Measurements from ENCODE around the gene PTPN4. TPM values are rescaled to one million over a fixed set of nuclear protein-coding genes. Genes with fewer than 3 reads are reported as not detected.
A peak's percentile ranks its signal among the peaks of the same experiment; 100 is the strongest.

Gene PTPN4
- total and polyA plus RNA-seq, 9 of the 15 experiments (the other 6 are each of a cell fraction or from before 2014, with no cell fraction given): 5.0 to 32.8 (median 27.3) TPM

DNA sequence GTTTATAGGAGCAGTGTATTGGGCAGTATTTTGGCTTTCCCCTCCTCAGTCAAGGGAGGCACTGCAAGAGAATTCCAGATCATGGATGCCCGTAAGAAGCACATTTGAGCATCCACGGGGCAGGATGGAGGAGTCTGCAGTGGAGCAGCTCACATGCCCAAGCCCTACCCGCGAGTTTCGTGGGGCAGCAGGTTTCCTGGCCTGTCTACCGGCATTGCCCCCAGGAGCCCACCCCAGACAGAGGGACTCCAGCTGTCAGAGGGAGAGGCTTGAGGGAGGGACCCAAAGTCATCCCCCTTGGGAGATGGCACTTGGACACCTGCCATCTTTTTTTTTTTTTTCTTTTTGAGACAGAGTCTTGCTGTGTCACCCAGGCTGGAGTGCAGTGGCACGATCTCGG lies 49.4 kb upstream of the PTPN4 start:
- intact Hi-C loops (cut with micrococcal nuclease) (no loop called here), in situ Hi-C loops (cut with MboI) (no loop called here)
- H4K20me1 ChIP-seq (replicated peaks; ENCODE audit: control insufficient read depth, insufficient read depth, low read length): no peaks in the 10 kb centered on the region
- FAIRE-seq (no peak), DNase-seq (ENCODE audit: extremely low read depth in 1 of 4, low spot score in 3 of 4) (no peak), ATAC-seq (no peak)
- H3K79me2 ChIP-seq (ENCODE audit: control insufficient read depth, insufficient read depth, low read length): no peaks in the 10 kb centered on the region
- H3K4me3 ChIP-seq: no peak overlapping the region
- H3K9me1 ChIP-seq (ENCODE audit: control insufficient read depth, insufficient read depth, low read length): no peaks in the 10 kb centered on the region
- no peak overlapping the region for H2AFZ ChIP-seq (ENCODE audit: low read depth, low read length)
- WGBS (ENCODE audit: insufficient coverage, low coverage, missing lambda C conversion rate): 8% methylated on average over 6 of the region's 8 CpGs
- no peak overlapping the region for H3K27ac ChIP-seq (ENCODE audit: extremely low read depth, low read depth, low read length)
- H3K27me3 ChIP-seq (ENCODE audit: control insufficient read depth in 2 of 2, insufficient read depth in 2 of 2, low read length in 2 of 2): peaks cover 34 to 43% of the 10 kb centered on the region in 2 experiments
- TF ChIP-seq C11orf30 (IDR thresholded peaks at IDR 0.05; ENCODE audit: low read depth) (0 out of 2 replicates have a peak, but pooled peaks have one; percentile 8), ESRRA (IDR thresholded peaks at IDR 0.05; ENCODE audit: borderline replicate concordance, low read depth) (no peak), NFIC (IDR thresholded peaks at IDR 0.05) (peak; percentile 40), EWSR1 (IDR thresholded peaks at IDR 0.05; ENCODE audit: borderline replicate concordance, low read depth, partially characterized antibody) (no peak)
- H3K4me2 ChIP-seq (ENCODE audit: insufficient read depth, low read length): no peak overlapping the region; the same call in 1 of the 2 replicates
- no TSS peak for BruUV-seq (replicated peaks)
- no peaks in the 10 kb centered on the region; a peak in 2 of 5 replicates for H3K4me1 ChIP-seq (replicated peaks in 1 of 2; ENCODE audit: control insufficient read depth in 2 of 2, insufficient read depth in 2 of 2, low read length in 2 of 2)
- no peaks in the 10 kb centered on the region for H3K36me3 ChIP-seq (ENCODE audit: control insufficient read depth, insufficient read depth, low read length)
- no peak overlapping the region; a peak in 1 of 4 replicates for H3K9ac ChIP-seq (ENCODE audit: insufficient read depth in 1 of 2, low read depth in 2 of 2, low read length in 2 of 2)
- POLR2A ChIA-PET: interaction anchor here (0.6 kb wide), 1 partner anchor 11 kb away, joined by 3 read pairs; no protein-coding TSS in a partner anchor
- H3K9me3 ChIP-seq (replicated peaks; ENCODE audit: control insufficient read depth, insufficient read depth, low read depth, low read length): peaks cover under 1% of the 10 kb centered on the region; the same call in 1 of the 2 replicates
- CTCF ChIA-PET (ENCODE audit: low intra/inter-chr PET ratio): no interaction called here

DNA sequence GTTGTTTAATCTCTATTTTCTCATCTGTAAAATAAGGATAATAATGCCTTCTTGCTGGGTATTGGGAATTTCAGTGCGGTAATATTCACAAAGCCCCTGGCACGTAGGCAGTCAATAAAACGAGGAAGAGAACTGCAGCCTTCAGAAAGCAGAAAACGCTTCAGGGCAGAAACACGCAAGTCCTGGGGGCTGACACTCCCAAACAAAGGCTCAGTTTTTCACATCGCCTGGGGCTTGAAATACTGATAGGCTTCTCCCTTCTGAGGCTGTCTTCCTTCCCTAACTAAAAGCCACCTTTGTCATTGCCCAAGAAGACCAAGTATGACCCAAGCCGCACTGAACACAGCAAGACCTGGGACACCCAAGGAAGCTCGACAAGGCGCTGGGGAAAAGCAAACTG lies 48.4 kb upstream of the PTPN4 start:
- H3K27ac ChIP-seq (ENCODE audit: extremely low read depth, low read depth, low read length): no peak overlapping the region
- ATAC-seq (no peak), FAIRE-seq (no peak), DNase-seq (ENCODE audit: extremely low read depth in 1 of 4, low spot score in 3 of 4) (no peak)
- H3K4me2 ChIP-seq (ENCODE audit: insufficient read depth, low read length): no peak overlapping the region
- no peak overlapping the region for H3K9ac ChIP-seq (ENCODE audit: insufficient read depth in 1 of 2, low read depth in 2 of 2, low read length in 2 of 2)
- no peaks in the 10 kb centered on the region for H3K9me3 ChIP-seq (replicated peaks; ENCODE audit: control insufficient read depth, insufficient read depth, low read depth, low read length)
- CTCF ChIA-PET (ENCODE audit: low intra/inter-chr PET ratio): interaction anchor here (0.6 kb wide), 1 partner anchor 1170 kb away, joined by 3 read pairs; no protein-coding TSS in a partner anchor
- H3K27me3 ChIP-seq (ENCODE audit: control insufficient read depth in 2 of 2, insufficient read depth in 2 of 2, low read length in 2 of 2): peaks cover 45 to 54% of the 10 kb centered on the region in 2 experiments
- H3K4me1 ChIP-seq (replicated peaks in 1 of 2; ENCODE audit: control insufficient read depth in 2 of 2, insufficient read depth in 2 of 2, low read length in 2 of 2): no peaks in the 10 kb centered on the region; a peak in 2 of 5 replicates
- H3K79me2 ChIP-seq (ENCODE audit: control insufficient read depth, insufficient read depth, low read length): no peaks in the 10 kb centered on the region
- no peaks in the 10 kb centered on the region for H4K20me1 ChIP-seq (replicated peaks; ENCODE audit: control insufficient read depth, insufficient read depth, low read length)
- H3K36me3 ChIP-seq (ENCODE audit: control insufficient read depth, insufficient read depth, low read length): no peaks in the 10 kb centered on the region
- intact Hi-C loops (cut with micrococcal nuclease) (no loop called here), in situ Hi-C loops (cut with MboI) (no loop called here)
- 5% methylated on average over 9 of the region's 9 CpGs for WGBS (ENCODE audit: insufficient coverage, low coverage, missing lambda C conversion rate)
- no peaks in the 10 kb centered on the region for H3K9me1 ChIP-seq (ENCODE audit: control insufficient read depth, insufficient read depth, low read length)
- H2AFZ ChIP-seq (ENCODE audit: low read depth, low read length): no peak overlapping the region
- POLR2A ChIA-PET: no interaction called here
- no TSS peak for BruUV-seq (replicated peaks)
- no peak overlapping the region for H3K4me3 ChIP-seq
- TF ChIP-seq ZNF197 (CRISPR knock-in tag; IDR thresholded peaks at IDR 0.05; ENCODE audit: low read depth) (no peak), TCF7 (IDR thresholded peaks at IDR 0.05; ENCODE audit: borderline replicate concordance) (no peak), TAL1 (IDR thresholded peaks at IDR 0.05) (no peak), STAG1 (CRISPR knock-in tag; IDR thresholded peaks at IDR 0.05; ENCODE audit: borderline replicate concordance) (no peak), ZNF589 (CRISPR knock-in tag; IDR thresholded peaks at IDR 0.05; ENCODE audit: low read depth) (no peak), STAT5B (CRISPR knock-in tag; IDR thresholded peaks at IDR 0.05) (no peak), DIDO1 (tag; IDR thresholded peaks at IDR 0.05; ENCODE audit: low read depth) (no peak), ZNF212 (CRISPR knock-in tag; IDR thresholded peaks at IDR 0.05) (no peak), MBD2 (IDR thresholded peaks at IDR 0.05; ENCODE audit: borderline replicate concordance, low read depth) (no peak), ZSCAN29 (IDR thresholded peaks at IDR 0.05) (no peak), ZNF253 (CRISPR knock-in tag; conservative IDR thresholded peaks at IDR 0.05) (no peak), FOXJ2 (tag; IDR thresholded peaks at IDR 0.05) (no peak)
- TF ChIP-seq, protein P1, sequence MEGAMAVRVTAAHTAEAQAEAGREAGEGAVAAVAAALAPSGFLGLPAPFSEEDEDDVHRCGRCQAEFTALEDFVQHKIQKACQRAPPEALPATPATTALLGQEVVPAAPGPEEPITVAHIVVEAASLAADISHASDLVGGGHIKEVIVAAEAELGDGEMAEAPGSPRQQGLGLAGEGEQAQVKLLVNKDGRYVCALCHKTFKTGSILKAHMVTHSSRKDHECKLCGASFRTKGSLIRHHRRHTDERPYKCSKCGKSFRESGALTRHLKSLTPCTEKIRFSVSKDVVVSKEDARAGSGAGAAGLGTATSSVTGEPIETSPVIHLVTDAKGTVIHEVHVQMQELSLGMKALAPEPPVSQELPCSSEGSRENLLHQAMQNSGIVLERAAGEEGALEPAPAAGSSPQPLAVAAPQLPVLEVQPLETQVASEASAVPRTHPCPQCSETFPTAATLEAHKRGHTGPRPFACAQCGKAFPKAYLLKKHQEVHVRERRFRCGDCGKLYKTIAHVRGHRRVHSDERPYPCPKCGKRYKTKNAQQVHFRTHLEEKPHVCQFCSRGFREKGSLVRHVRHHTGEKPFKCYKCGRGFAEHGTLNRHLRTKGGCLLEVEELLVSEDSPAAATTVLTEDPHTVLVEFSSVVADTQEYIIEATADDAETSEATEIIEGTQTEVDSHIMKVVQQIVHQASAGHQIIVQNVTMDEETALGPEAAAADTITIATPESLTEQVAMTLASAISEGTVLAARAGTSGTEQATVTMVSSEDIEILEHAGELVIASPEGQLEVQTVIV (CRISPR knock-in tag; IDR thresholded peaks at IDR 0.05; ENCODE audit: borderline replicate concordance): no peak

All from K562 (cell line).